GM19467 (cell line): ENCODE data around the gene BMI1.

Experiments
- ATAC-seq: cut with Tn5 transposase; IDR thresholded peaks from one replicate; pipeline ENCODE4 v1.9.1; 2021; ENCODE audit warnings: mild to moderate bottlenecking, moderate library complexity; ENCODE audit not compliant: unreplicated experiment

The BMI1 gene

DNA sequence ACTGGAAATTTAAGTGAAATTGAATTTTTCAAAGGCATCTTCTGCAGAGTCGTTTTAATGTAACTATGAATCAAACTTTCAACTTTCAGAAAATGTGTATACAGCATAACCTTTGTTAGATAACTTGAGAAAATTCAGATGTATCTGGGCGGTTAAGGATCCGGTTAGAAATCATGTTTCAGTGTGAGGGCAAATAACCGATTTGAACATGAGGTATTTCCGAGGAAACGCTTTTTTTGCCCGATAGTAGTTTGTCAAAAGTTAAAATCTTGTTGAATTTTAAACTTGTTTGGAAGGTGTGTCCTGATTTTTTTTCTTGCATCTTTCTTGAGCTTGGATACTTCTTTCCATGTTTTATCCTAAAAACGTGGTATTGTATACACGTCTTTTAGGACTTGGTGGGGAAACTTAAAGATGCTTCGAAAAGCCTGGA is 1.3 kb upstream of the BMI1 start:
- no peak for ATAC-seq

DNA sequence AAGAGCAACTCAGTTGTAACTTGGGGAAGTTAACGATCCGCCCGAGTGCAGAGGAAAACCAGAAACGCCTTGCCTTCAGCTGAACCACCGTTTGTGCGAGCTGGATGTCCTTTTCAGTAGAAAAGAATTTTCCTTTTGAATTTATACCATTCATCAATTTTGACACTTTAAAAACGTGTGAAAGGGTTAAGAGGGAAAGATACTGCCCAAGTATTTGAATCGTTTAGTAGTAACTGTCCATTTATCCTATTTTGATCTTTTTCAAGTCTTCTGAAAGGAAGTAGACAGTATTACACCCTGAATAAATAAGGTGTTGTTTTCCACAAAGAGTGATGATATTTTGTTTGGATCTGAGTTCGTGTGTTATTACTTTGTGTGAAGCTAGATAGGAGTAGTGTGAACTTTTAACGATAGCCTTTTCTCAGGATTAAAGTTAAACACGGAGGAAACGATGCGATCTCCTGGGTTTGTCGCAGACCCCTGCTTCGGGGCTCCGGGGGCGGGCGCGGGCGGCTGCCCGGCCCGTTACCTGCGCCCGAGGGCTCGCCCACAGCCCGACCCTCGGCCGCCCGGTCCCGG is 830 bp upstream of the BMI1 start:
- no peak for ATAC-seq

DNA sequence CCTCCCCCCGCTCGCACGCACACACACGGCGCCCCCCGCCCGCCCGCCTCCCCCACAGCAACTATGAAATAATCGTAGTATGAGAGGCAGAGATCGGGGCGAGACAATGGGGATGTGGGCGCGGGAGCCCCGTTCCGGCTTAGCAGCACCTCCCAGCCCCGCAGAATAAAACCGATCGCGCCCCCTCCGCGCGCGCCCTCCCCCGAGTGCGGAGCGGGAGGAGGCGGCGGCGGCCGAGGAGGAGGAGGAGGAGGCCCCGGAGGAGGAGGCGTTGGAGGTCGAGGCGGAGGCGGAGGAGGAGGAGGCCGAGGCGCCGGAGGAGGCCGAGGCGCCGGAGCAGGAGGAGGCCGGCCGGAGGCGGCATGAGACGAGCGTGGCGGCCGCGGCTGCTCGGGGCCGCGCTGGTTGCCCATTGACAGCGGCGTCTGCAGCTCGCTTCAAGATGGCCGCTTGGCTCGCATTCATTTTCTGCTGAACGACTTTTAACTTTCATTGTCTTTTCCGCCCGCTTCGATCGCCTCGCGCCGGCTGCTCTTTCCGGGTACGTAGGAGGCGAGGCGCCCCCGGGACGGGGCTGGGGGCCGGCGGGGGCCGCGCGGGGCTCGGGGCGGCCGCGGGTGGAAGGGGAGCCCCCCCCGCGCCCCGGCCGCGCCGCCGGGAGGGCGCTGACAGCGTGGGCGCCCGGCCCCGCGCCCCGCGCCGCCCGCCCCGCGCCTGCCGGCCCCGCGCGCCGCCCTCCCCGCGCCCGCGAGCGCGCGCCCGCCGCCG is 441 bp downstream of the BMI1 start:
- ATAC-seq = no peak

DNA sequence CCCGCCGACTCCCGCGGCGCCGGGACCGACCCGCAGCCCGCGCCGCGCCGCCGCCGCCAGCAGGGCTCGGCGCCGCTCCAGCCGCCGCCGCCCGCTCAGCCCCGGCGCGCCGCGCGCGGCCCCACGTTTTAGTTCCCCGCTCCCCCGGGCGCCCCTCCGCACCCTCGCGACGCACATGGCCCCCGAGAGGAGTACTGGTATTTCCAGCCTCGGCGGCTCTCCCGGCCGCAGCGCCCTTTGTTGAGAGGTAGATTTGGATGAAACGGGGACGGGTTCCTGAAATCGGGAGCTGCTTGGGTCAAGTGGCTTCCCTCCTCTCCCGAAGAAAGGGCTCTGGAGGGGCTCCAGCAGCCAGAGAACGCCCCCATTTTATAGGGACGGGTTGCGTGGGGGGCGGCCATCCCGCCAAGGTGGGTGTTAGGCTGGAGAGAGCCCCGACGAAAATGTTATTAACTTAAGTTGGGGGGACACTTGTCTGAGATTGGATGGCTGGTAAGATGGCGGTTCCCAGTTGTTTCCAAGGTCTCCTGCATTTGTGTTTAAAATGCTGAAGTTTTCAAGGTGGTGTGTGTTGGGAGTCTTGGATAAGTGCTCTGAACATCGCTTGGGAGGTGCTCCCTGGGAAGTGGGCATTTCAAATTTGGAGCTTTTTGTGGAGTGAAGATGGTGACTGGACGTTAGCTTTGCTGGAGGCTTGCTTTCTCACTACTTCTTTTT is 1.2 kb downstream of the BMI1 start:
- no peak for ATAC-seq

DNA sequence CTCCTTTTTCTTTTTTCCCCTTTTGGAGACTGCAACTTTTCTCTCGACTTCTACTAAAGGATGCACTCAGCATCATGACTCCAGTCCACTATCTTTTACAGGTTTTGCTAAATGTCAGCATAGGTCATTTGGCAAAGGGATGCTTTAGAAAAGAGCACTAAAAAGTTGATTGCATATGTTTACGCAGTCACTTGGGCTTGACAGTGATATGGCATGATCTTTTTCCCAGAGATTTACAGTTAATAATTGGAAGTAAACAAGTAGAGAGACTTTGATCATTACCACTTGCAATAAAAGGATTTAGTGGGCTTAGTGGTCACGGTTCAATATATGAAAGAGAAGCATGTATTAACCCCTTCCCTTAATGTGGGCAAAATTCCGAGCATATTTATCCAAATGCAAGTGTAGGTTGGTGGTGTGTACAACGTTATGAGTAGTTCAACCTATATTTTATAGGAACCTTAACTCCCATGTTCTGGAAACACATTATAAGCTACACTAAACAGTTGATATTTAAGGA is 1.8 kb downstream of the BMI1 start:
- ATAC-seq = no peak

DNA sequence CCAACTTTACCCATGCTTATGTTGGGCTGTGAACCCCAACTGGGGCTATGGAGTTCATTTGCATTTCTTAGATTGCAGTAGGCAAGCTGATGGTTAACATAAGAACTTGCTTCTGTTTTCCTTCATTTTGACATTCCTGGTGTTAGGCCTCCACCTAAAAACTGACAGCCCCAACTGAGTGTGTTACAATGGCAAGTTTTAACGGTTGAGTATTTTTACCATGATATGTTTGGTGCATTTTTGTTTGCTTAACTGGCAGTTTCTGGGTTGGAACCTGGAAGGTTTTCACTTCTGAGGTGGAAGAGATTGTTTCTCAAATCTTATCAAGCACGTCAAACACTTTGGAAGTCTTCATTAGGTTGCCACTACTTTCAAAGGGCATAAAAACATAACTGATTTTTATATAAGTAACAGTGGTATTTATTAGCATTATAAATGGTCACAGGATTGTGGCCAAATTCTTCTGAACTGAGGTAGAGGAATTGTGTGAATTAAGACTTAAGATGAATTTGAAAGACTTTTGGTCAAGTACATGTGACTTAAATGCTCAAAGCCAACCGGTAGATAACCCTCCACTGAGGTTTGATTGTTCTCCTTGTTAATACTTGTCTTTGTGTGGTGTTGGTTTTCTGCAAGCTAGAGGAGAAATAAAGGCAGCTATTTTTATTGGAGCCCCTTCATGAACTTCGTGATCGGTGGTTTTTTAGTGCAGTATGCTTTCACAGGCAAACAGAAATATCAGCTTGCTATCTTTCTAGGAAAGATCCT is 2.8 kb downstream of the BMI1 start:
- no peak for ATAC-seq

DNA sequence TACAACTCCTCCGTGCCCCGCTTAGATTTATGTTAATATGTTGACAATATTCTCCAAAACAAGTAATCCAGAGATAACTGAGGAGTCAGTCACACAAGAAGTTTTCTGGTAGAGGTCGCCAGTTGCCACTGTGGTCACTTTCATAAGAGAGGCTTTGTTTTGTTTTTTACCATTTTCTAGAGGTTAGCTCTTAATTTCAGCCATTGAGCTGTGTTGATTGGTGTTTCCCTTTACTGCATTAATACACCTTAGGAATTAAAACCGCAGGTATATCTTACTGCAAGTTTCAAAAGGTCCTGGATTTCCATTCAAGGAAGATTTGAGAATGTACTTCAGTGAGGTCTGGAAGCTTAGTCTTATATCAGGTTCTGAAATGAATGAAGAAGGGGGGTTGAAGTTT is 3.5 kb downstream of the BMI1 start:
- no peak for ATAC-seq

DNA sequence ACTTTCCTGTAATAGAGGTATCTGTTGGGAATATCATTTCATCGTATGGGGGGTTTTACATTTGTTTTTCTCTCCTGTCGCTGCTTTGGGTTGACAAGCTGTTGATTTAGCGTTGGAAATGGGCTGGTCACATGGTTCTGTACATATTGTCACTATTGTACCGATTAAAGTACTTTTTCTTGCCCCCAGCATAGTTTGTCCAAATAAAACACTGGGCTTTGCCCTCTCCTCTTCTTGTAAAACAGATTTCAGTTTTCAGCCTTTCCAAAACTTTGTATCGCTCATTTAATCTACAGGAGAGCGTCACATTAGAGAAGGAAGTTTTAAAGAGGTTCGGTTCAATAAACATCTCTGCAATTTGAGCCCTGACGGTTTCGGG is 4.0 kb downstream of the BMI1 start:
- ATAC-seq = no peak

DNA sequence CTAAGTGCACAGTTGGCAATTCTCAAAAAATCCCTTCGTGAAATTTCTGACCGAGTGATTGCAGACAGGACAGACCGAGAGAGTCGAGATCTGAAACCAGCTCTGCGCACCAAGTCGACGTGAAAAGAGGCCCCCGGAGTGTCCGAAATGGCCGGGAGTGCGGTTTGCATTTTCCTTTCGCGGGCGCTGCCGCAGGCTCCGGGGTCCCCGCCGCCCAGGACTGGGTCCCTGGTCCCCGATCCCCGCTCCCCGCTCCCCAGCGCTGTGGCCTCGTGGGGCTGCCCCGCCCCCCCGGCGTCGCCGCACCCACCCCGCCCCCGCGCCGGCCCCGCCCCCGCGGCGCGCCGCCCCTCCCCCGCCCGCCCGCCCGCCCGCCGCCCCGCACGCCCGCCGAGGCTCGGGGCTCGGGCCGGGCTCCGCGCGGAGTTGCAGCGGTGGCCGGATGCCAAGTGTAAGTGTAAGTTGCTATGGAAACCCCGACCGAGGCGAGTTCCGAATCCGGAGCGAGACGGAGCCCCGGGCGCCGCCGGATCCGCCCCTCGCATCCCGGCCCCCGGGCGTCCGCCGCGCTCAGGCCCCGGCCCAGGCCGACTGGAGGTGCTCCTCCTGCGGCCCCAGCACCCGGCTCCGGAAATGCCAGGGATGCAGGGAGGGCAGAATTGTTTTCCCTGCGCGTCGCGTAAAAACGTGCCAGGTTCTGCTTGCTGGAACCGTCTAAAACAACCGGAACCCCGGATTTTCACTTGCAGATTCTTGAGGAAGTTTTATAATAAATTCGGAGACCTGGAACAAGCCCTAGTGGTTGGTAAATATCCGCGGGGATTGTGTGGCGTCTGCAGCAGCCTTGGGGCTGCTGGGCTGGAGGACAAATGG is 4.6 kb downstream of the BMI1 start:
- ATAC-seq = peak; percentile 45

DNA sequence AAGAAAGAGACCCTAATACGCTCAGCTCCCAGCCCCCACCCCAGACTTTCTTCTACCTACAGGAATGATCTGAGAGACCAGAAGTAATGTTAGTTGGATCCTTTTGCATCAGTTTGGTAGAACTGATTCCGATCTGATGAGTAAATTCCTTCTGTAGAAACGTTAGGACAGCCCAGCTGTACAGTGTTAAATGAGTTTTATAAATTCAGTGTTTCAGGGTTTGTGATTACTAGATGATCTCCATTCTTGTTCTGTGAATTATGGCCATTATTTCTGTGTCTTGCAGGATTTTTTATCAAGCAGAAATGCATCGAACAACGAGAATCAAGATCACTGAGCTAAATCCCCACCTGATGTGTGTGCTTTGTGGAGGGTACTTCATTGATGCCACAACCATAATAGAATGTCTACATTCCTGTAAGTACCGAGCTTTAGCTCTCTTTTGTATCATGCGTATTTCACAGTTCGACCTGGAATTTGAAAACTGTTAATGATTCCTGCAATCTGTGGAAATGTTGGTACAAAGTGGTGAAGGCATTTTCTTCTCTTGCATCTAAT is 5.3 kb downstream of the BMI1 start:
- ATAC-seq = no peak

DNA sequence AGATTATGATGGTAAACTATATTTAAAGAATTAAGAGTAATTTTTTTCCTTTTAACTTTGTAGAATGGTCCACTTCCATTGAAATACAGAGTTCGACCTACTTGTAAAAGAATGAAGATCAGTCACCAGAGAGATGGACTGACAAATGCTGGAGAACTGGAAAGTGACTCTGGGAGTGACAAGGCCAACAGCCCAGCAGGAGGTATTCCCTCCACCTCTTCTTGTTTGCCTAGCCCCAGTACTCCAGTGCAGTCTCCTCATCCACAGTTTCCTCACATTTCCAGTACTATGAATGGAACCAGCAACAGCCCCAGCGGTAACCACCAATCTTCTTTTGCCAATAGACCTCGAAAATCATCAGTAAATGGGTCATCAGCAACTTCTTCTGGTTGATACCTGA is 8.3 kb downstream of the BMI1 start:
- no peak for ATAC-seq

DNA sequence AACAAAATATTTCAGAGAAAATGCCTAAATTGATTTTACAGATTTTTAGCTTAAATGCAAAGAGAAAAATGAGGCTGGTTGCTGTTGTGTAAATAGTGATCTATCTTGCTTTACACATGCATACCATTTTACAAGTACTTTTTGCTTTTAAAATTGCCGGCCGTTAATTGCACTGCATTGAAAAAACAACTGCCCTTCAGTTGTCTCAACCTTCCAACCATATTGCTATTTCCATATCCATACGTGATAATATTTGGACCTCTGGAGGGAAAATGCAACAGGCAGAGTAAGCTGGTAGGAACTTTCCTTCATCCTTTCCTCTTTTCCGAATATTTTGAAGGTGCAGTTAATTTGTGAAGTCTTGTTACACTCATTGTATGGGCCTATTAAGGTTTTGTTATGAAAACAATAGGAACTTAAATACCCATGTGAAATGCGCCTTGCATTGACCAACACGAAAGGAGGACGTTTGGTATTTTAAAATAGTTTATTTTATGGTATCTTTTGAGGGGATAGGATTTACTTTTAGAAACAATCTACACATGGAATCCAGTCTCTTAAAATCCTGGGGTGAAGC is 11.3 kb downstream of the BMI1 start:
- ATAC-seq = no peak

DNA sequence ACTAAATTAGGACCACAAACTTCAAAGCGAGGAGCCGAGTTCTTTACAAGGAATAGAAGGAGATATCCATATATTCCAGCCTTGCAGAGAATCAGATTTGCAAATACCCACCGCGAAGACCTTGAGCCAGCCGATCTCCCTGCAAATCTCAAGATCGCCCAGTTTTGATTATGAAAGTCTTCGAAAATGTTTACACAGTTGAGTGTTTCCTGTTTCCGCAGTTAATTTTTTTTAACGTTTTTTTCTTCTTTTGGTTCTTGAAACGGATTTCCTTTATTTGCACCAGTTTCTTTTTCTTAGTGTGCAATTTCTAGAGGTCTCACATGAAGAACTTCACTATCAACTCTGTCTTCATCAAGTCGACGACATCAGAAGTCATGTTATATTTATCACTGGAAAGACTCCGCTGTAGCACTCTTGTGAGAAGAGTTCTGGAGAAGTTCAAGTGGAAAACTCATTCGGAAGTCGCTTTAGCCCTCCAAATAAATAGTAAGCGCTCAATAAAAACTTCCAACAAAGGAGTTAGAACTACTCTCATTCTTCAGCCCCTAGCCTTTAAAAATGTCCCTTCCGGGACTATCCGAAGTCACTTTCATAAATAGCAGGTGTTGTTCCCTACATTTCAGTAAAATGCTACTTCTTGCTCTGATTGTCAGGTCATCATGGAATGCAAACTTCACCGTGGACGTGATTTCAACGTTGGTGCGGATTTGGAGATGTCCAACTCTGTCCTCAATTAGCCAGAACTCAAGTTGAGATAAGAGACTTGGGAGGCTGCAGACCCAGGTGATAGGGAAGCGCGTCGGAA is 12.5 kb downstream of the BMI1 start:
- no peak for ATAC-seq

DNA sequence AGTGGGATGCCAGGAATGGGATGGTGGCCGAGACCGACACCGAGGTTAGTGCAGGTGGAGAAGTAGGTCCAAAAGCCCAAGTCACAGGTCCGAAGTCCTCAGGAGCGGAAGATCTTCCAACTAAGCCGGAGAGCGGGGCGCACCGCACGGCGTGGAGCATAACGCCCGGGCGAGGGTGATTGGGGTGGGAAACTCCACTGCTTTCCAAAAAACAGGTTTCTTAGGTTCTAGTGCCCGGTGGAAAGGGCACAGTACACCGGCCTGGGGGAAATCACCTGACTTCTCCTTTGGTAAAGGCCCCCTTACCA is 13.0 kb downstream of the BMI1 start:
- ATAC-seq = no peak

DNA sequence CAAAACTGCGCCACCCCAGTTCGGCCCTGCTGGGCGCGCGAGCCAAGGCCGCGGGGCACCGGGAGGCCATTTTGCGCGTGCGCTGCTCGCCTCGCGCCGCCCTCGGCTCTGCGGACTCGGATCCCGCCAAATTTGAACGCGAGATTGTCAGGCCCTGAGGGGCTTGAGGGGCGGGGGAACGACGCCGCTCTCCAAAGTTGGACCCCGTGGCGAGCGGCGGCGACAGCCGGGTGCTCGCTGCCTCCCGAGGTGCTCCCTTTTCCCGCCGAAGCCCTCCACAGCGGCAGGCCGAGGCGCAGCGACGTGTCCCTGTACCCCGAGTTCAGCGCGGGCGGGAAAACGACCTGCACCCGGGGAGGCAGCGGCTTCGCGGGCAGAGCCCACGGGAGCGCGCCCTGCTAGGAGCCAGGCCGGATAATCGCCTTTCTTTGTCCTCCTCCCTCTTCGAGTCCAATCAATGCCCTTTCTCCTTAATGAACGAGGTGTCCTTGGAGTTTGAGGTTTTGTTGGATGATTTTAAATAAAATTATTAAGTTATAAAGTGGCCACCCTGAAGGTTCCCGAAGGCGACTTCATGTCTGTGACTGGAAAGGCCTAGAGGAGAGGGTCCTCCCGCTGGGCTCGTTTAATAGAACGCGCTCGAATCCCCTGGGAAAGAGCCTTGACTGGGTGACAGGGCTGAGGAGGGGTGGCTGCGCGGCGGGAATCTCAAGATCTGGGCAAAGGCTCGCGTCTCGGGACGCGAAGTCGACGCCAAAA is 13.7 kb downstream of the BMI1 start:
- ATAC-seq = no peak

DNA sequence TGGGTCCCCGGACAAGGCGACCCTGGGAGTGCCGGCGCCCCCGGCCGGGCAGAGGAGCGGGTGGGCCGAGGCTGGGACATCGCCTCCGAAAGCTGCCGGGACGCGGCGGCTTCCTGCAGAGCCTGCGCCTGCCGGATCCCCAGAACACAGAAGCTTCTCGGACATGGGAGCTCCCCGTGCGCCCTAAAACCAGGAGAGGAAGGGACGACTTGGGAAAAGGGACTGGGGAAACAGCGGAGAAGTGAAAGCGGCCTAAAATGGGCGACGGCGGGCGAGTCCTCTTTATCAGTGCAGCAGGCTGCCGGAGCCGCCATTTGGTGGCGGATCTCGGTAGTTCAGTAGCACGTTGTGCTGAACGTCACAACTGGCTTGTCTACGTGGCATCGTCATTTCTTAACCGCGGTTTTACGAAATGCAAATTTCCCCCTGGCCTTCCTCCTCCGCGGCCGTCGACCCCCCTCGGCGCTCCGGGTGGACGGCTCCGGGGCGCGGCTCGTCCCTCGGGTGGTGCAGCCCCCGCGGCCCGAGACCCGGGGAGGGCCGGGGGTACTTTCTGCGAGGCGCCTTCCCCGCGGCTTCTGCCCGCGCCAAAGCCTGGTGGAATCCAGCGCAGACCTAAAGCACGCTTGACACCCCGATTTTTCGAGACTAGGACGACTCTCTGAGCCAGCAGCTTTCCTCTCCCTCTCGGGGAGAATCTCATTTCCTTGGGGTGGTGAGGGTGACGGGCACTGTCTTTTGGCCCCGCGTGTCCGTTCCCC is 14.5 kb downstream of the BMI1 start:
- ATAC-seq = no peak

DNA sequence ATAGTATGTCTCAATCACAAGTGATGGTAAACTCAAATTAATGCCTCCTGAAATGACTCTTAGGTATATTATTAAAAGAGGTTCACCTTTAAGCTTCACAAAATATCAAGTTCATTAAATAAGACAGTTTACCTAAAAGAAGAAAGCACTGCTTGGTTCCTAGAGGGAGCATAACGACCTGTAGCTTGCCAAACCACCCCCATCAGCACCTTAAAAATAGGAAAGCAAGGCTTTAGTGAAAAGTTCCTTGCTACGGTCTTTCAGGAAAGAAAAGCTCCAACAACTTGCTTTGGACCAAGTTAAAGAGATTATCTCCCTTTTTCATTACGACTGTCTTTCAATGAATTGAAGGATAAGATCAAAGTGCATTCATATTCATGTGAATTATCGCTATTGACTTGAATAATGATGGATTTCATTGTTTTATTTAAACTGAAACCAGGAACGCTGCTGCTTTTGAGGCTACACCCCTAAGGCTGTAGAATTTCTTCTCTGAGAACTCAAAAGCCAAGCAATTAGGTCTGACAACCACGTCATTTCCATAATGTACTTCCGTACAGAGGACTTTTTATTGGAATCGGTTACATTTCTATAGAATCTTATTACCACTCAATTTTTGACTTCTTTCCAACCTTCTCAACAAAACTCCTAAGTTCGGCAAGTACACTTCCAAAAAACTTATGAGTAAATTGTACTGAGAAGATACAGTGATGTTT is 17.4 kb downstream of the BMI1 start:
- no peak for ATAC-seq
